HG02678 (cell line): Measurements from ENCODE around the gene FCRLB.
"Not testable (repeated sequence)": the region's sequence is repeated elsewhere in the genome, so short reads cannot be mapped to it uniquely, and the experiment has no call there.

Source experiments
- ATAC-seq: cut with Tn5 transposase; IDR thresholded peaks from one replicate; pipeline ENCODE4 v1.9.1; 2021; ENCODE audit warnings: mild to moderate bottlenecking, moderate library complexity; ENCODE audit not compliant: unreplicated experiment

FCRLB gene

GRCh38 chr1:161720956-161721737 lies at the start of gene FCRLB:
TSS of gene FCRLB (plus strand) at chr1:161721544. CDS start at chr1:161722673, 1,129 bp downstream.
- ATAC-seq, result no peak

GRCh38 chr1:161673437-161673836 lies 47.9 kb upstream of the FCRLB start:
- not testable (repeated sequence) for ATAC-seq

- ATAC-seq, result not testable (repeated sequence)
Measured at GRCh38 chr1:161674447-161674846, 46.9 kb upstream of the FCRLB start.

- ATAC-seq, result not testable (repeated sequence)
Measured at GRCh38 chr1:161674908-161675307, 46.4 kb upstream of the FCRLB start.

- no peak for ATAC-seq
Measured at GRCh38 chr1:161676441-161676840, 44.9 kb upstream of the FCRLB start.

- ATAC-seq, result no peak
Measured at GRCh38 chr1:161676958-161677689, 44.2 kb upstream of the FCRLB start.

- no peak for ATAC-seq
Measured at GRCh38 chr1:161678500-161678899, 42.8 kb upstream of the FCRLB start.

GRCh38 chr1:161681879-161682278 lies 39.5 kb upstream of the FCRLB start:
- no peak for ATAC-seq

- ATAC-seq, result no peak
Measured at GRCh38 chr1:161688946-161689345, 32.4 kb upstream of the FCRLB start.

GRCh38 chr1:161691846-161692245 lies 29.5 kb upstream of the FCRLB start:
- ATAC-seq, result no peak

- not testable (repeated sequence) for ATAC-seq
Measured at GRCh38 chr1:161693020-161693712, 28.2 kb upstream of the FCRLB start.

GRCh38 chr1:161698302-161698701 lies 23.0 kb upstream of the FCRLB start:
- not testable (repeated sequence) for ATAC-seq

GRCh38 chr1:161702250-161702649 lies 19.1 kb upstream of the FCRLB start:
- no peak for ATAC-seq

- ATAC-seq, result peak; percentile 41
Measured at GRCh38 chr1:161705537-161705936, 15.8 kb upstream of the FCRLB start.

GRCh38 chr1:161706113-161706481 lies 15.2 kb upstream of the FCRLB start:
- ATAC-seq, result no peak

GRCh38 chr1:161706482-161707347 lies 14.6 kb upstream of the FCRLB start, which contains the start of gene FCRLA:
TSS of gene FCRLA (plus strand) at chr1:161707229. CDS start at chr1:161707265, 36 bp downstream.
- ATAC-seq, result peak; percentile 63

- ATAC-seq, result no peak
Measured at GRCh38 chr1:161707503-161707902, 13.8 kb upstream of the FCRLB start.

- ATAC-seq, result no peak
Measured at GRCh38 chr1:161709373-161709772, 12.0 kb upstream of the FCRLB start.

- ATAC-seq, result no peak
Measured at GRCh38 chr1:161710560-161710959, 10.8 kb upstream of the FCRLB start.

GRCh38 chr1:161718559-161719324 lies 2.6 kb upstream of the FCRLB start:
- ATAC-seq, result peak; percentile 60
